RWPE2 (cell line): ENCODE measurements around the gene CHRM4.

Experiments used
- ATAC-seq: fragments of 200-7000 bp; cut with Tn5 transposase; 3 replicates; pipeline ENCODE4 v1.9.1; 2021; ENCODE audit warnings: low read depth
- DNase-seq: peaks from one replicate; pipeline ENCODE4 v3.0.0-alpha.2; 2020; ENCODE audit warnings: low spot score
- H3K27ac ChIP-seq: fragments of 450-650 bp; 2 replicates; pipeline ENCODE4 v1.5.1; 2017; ENCODE audit warnings: mild to moderate bottlenecking; ENCODE audit not compliant: poor library complexity, severe bottlenecking
- H3K27me3 ChIP-seq: fragments of 250-450 bp; sonication (Bioruptor Pico); 2 replicates; pipeline ENCODE4 v1.5.1; 2021; ENCODE audit warnings: mild to moderate bottlenecking, moderate library complexity; ENCODE audit not compliant: insufficient read depth, poor library complexity, severe bottlenecking
- H3K36me3 ChIP-seq: fragments of 250-450 bp; sonication (Bioruptor Pico); 2 replicates; pipeline ENCODE4 v1.5.1; 2020; ENCODE audit warnings: low read depth, mild to moderate bottlenecking, moderate library complexity
- H3K4me1 ChIP-seq: fragments of 250-450 bp; sonication (Bioruptor Pico); 2 replicates; pipeline ENCODE4 v1.5.1; 2021; ENCODE audit warnings: mild to moderate bottlenecking, moderate library complexity; ENCODE audit not compliant: insufficient read depth, poor library complexity, severe bottlenecking
- H3K4me3 ChIP-seq: fragments of 250-450 bp; sonication (Bioruptor Pico); 2 replicates; pipeline ENCODE4 v1.5.1; 2021; ENCODE audit warnings: mild to moderate bottlenecking, moderate library complexity; ENCODE audit not compliant: severe bottlenecking
- H3K9me3 ChIP-seq: fragments of 250-450 bp; sonication (Bioruptor Pico); 2 replicates; pipeline ENCODE4 v1.5.1; 2021; ENCODE audit warnings: mild to moderate bottlenecking, moderate library complexity; ENCODE audit not compliant: severe bottlenecking
- CTCF ChIP-seq: fragments of 450-650 bp; IDR thresholded peaks from one replicate; pipeline ENCODE4 v1.5.1; 2017; ENCODE audit warnings: mild to moderate bottlenecking, moderate library complexity; ENCODE audit not compliant: poor library complexity, severe bottlenecking

CHRM4 gene

GRCh38 chr11:46334211-46334610 is 57.4 kb downstream of the CHRM4 start:
- no peak for DNase-seq
- H3K36me3 ChIP-seq: no peaks in the 10 kb centered on the region
- no peaks in the 10 kb centered on the region for H3K4me1 ChIP-seq
- H3K4me3 ChIP-seq: no peak overlapping the region
- no peak for ATAC-seq
- no peak overlapping the region for H3K27ac ChIP-seq
- peaks cover 42% of the 10 kb centered on the region for H3K27me3 ChIP-seq
- no peaks in the 10 kb centered on the region for H3K9me3 ChIP-seq
- no peak for TF ChIP-seq CTCF
